ENCODE measurements around the gene IZUMO2. TPM values are rescaled to one million over a fixed set of nuclear protein-coding genes. Genes with fewer than 3 reads are reported as not detected.
"Not testable (repeated sequence)": the region's sequence is repeated elsewhere in the genome, so short reads cannot be mapped to it uniquely, and the experiment has no call there.

IZUMO2 gene
- total RNA-seq, 1 experiment from 2014 or later = not detected

GRCh38 chr19:50173127-50173526 is 10.0 kb upstream of the IZUMO2 start:
- no peak overlapping the region for H3K4me3 ChIP-seq (ENCODE audit: insufficient read depth, low read depth, low read length)
- DNase-seq = no peak
- H3K36me3 ChIP-seq (replicated peaks; ENCODE audit: control insufficient read depth, insufficient read depth, low read length) = no peaks in the 10 kb centered on the region
- no peaks in the 10 kb centered on the region for H3K27me3 ChIP-seq (ENCODE audit: control insufficient read depth, insufficient read depth, low read length)

GRCh38 chr19:50172726-50173125 is 9.6 kb upstream of the IZUMO2 start:
- no peak for DNase-seq
- H3K27me3 ChIP-seq (ENCODE audit: control insufficient read depth, insufficient read depth, low read length) = no peaks in the 10 kb centered on the region
- H3K36me3 ChIP-seq (replicated peaks; ENCODE audit: control insufficient read depth, insufficient read depth, low read length) = no peaks in the 10 kb centered on the region
- H3K4me3 ChIP-seq (ENCODE audit: insufficient read depth, low read depth, low read length) = no peak overlapping the region

- no peaks in the 10 kb centered on the region for H3K36me3 ChIP-seq (replicated peaks; ENCODE audit: control insufficient read depth, insufficient read depth, low read length)
- H3K4me3 ChIP-seq (ENCODE audit: insufficient read depth, low read depth, low read length) = no peak overlapping the region
- H3K27me3 ChIP-seq (ENCODE audit: control insufficient read depth, insufficient read depth, low read length) = no peaks in the 10 kb centered on the region
- DNase-seq = no peak
Measured at GRCh38 chr19:50171752-50172151, 8.7 kb upstream of the IZUMO2 start.

GRCh38 chr19:50167314-50167721 is 4.2 kb upstream of the IZUMO2 start:
- DNase-seq = no peak
- H3K27me3 ChIP-seq (ENCODE audit: control insufficient read depth, insufficient read depth, low read length) = no peaks in the 10 kb centered on the region
- H3K36me3 ChIP-seq (replicated peaks; ENCODE audit: control insufficient read depth, insufficient read depth, low read length) = no peaks in the 10 kb centered on the region
- no peak overlapping the region for H3K4me3 ChIP-seq (ENCODE audit: insufficient read depth, low read depth, low read length)

GRCh38 chr19:50159078-50159477 is 4.0 kb downstream of the IZUMO2 start:
- DNase-seq = no peak
- no peaks in the 10 kb centered on the region for H3K27me3 ChIP-seq (ENCODE audit: control insufficient read depth, insufficient read depth, low read length)
- H3K36me3 ChIP-seq (replicated peaks; ENCODE audit: control insufficient read depth, insufficient read depth, low read length) = no peaks in the 10 kb centered on the region
- no peak overlapping the region for H3K4me3 ChIP-seq (ENCODE audit: insufficient read depth, low read depth, low read length)

GRCh38 chr19:50158577-50158976 is 4.5 kb downstream of the IZUMO2 start:
- no peak overlapping the region for H3K4me3 ChIP-seq (ENCODE audit: insufficient read depth, low read depth, low read length)
- DNase-seq = no peak
- no peaks in the 10 kb centered on the region for H3K27me3 ChIP-seq (ENCODE audit: control insufficient read depth, insufficient read depth, low read length)
- no peaks in the 10 kb centered on the region for H3K36me3 ChIP-seq (replicated peaks; ENCODE audit: control insufficient read depth, insufficient read depth, low read length)

GRCh38 chr19:50155520-50156109 is 7.5 kb downstream of the IZUMO2 start:
- Histone ChIP-seq H3K27me3 (ENCODE audit: control insufficient read depth, insufficient read depth, low read length) (no peaks in the 10 kb centered on the region), H3K4me3 (ENCODE audit: insufficient read depth, low read depth, low read length) (no peak overlapping the region), H3K36me3 (replicated peaks; ENCODE audit: control insufficient read depth, insufficient read depth, low read length) (no peaks in the 10 kb centered on the region)
- DNase-seq = peak; percentile 71

GRCh38 chr19:50154529-50154928 is 8.6 kb downstream of the IZUMO2 start:
- peak; percentile 36 for DNase-seq
- H3K4me3 ChIP-seq (ENCODE audit: insufficient read depth, low read depth, low read length) = no peak overlapping the region
- H3K27me3 ChIP-seq (ENCODE audit: control insufficient read depth, insufficient read depth, low read length) = no peaks in the 10 kb centered on the region
- no peaks in the 10 kb centered on the region for H3K36me3 ChIP-seq (replicated peaks; ENCODE audit: control insufficient read depth, insufficient read depth, low read length)

GRCh38 chr19:50152578-50152977 is 10.5 kb downstream of the IZUMO2 start:
- Histone ChIP-seq H3K27me3 (ENCODE audit: control insufficient read depth, insufficient read depth, low read length) (no peaks in the 10 kb centered on the region), H3K4me3 (ENCODE audit: insufficient read depth, low read depth, low read length) (no peak overlapping the region), H3K36me3 (replicated peaks; ENCODE audit: control insufficient read depth, insufficient read depth, low read length) (no peaks in the 10 kb centered on the region)
- DNase-seq = no peak

- H3K36me3 ChIP-seq (replicated peaks; ENCODE audit: control insufficient read depth, insufficient read depth, low read length) = no peaks in the 10 kb centered on the region
- DNase-seq = no peak
- no peak overlapping the region; the same call in 1 of the 2 replicates for H3K4me3 ChIP-seq (ENCODE audit: insufficient read depth, low read depth, low read length)
- H3K27me3 ChIP-seq (ENCODE audit: control insufficient read depth, insufficient read depth, low read length) = no peaks in the 10 kb centered on the region
Measured at GRCh38 chr19:50148528-50148927, 14.6 kb downstream of the IZUMO2 start.

GRCh38 chr19:50147462-50148423 is 15.3 kb downstream of the IZUMO2 start:
- Histone ChIP-seq H3K27me3 (ENCODE audit: control insufficient read depth, insufficient read depth, low read length) (no peaks in the 10 kb centered on the region), H3K4me3 (ENCODE audit: insufficient read depth, low read depth, low read length) (peak overlapping the region; percentile 63), H3K36me3 (replicated peaks; ENCODE audit: control insufficient read depth, insufficient read depth, low read length) (no peaks in the 10 kb centered on the region)
- peak; percentile 94 for DNase-seq

- not testable (repeated sequence) for H3K27me3 ChIP-seq (ENCODE audit: control insufficient read depth, insufficient read depth, low read length); DNase-seq; H3K4me3 ChIP-seq (ENCODE audit: insufficient read depth, low read depth, low read length); H3K36me3 ChIP-seq (replicated peaks; ENCODE audit: control insufficient read depth, insufficient read depth, low read length)
Measured at GRCh38 chr19:50141921-50142320, 21.2 kb downstream of the IZUMO2 start.

GRCh38 chr19:50140118-50140845 is 22.8 kb downstream of the IZUMO2 start:
- not testable (repeated sequence) for H3K4me3 ChIP-seq (ENCODE audit: insufficient read depth, low read depth, low read length); H3K36me3 ChIP-seq (replicated peaks; ENCODE audit: control insufficient read depth, insufficient read depth, low read length); H3K27me3 ChIP-seq (ENCODE audit: control insufficient read depth, insufficient read depth, low read length); DNase-seq

GRCh38 chr19:50136603-50137365 is 26.3 kb downstream of the IZUMO2 start:
- not testable (repeated sequence) for H3K36me3 ChIP-seq (replicated peaks; ENCODE audit: control insufficient read depth, insufficient read depth, low read length); H3K4me3 ChIP-seq (ENCODE audit: insufficient read depth, low read depth, low read length); H3K27me3 ChIP-seq (ENCODE audit: control insufficient read depth, insufficient read depth, low read length); DNase-seq

Data from H7 (cell line).